HepG2 (cell line): ENCODE data around the gene KLHL8. TPM values are rescaled to one million over a fixed set of nuclear protein-coding genes. Genes with fewer than 3 reads are reported as not detected.

Experiments
- ATAC-seq: fragments of 200-7000 bp; cut with Tn5 transposase; 3 replicates; pipeline ENCODE4 v1.9.1; 2020; ENCODE audit warnings: mild to moderate bottlenecking, moderate library complexity
- BruUV-seq: library from RNA; stranded (reverse); fragments of 400-500 nt; replicated peaks from 2 replicates; lab custom pipeline; 2021; lab: Mats Ljungman, UMichigan
- CTCF ChIA-PET: fragments of 300-600 bp; formaldehyde crosslinking; extraction: SDS; loops from one replicate; lab custom pipeline; 2021; ENCODE audit warnings: low total read pairs, inconsistent platforms, low intra/inter-chr PET ratio; lab: Yijun Ruan, JAX
- POLR2A ChIA-PET: fragments of 350-600 bp; sonication (Branson Sonifier 250); formaldehyde crosslinking; loops from one replicate; lab custom pipeline; 2020; ENCODE audit warnings: antibody characterized with exemption, inconsistent platforms; lab: Yijun Ruan, JAX
- DNase-seq: peaks from one replicate; pipeline ENCODE4 v3.0.0-alpha.2; 2015; ENCODE audit warnings: low spot score
- FAIRE-seq: peaks from 3 replicates; lab custom pipeline; 2011; peaks lifted over from hg19 to GRCh38; lab: Jason Lieb, UNC
- H2AFZ ChIP-seq: one replicate; pipeline ENCODE4 v1.6.1; 2011; ENCODE audit warnings: low read length, inconsistent platforms
- H3K27ac ChIP-seq: fragments of 300-600 bp; 3 replicates; pipeline ENCODE4 v1.8.0; 2011; ENCODE audit warnings: mixed run types, mild to moderate bottlenecking, mixed read lengths, low read length, inconsistent platforms; ENCODE audit not compliant: insufficient read depth; ENCODE audit errors: extremely low read length
- H3K27me3 ChIP-seq, 2 experiments: fragments of 200-600 bp in 1 of 2; 2 replicates in 1 of 2; 3 replicates in 1 of 2; pipeline versions ENCODE4 v1.6.0 to v1.8.0; 2011; ENCODE audit warnings: low read length in 2 of 2, mild to moderate bottlenecking in 2 of 2, moderate library complexity in 2 of 2, inconsistent platforms in 1 of 2; ENCODE audit not compliant: insufficient read depth in 2 of 2, control insufficient read depth in 1 of 2
- H3K36me3 ChIP-seq, 2 experiments: fragments of 200-600 bp in 1 of 2; replicated peaks in 1 of 2; 2 replicates in 1 of 2; 3 replicates in 1 of 2; pipeline versions ENCODE4 v1.5.1 to v1.8.0; 2011; ENCODE audit warnings: low read length in 2 of 2, inconsistent platforms in 1 of 2; ENCODE audit not compliant: insufficient read depth in 2 of 2, control insufficient read depth in 1 of 2
- H3K4me1 ChIP-seq: 2 replicates; pipeline ENCODE4 v1.5.1; 2012; ENCODE audit warnings: low read length, inconsistent platforms; ENCODE audit not compliant: insufficient read depth
- H3K4me2 ChIP-seq: 2 replicates; pipeline ENCODE4 v1.6.0; 2011; ENCODE audit warnings: low read depth, low read length, inconsistent platforms
- H3K4me3 ChIP-seq, 3 experiments: fragments of 200-600 bp in 1 of 3; sonication (generic), shearing (Covaris generic) in 1 of 3; replicated peaks in 1 of 3; 2 replicates each; pipeline ENCODE4 v1.5.1; 2011 to 2016; ENCODE audit warnings: low read length in 3 of 3, inconsistent platforms in 2 of 3, low read depth in 2 of 3, mild to moderate bottlenecking in 2 of 3, control low read depth in 1 of 3, mixed read lengths in 1 of 3; ENCODE audit not compliant: insufficient read depth in 1 of 3
- H3K79me2 ChIP-seq: one replicate; pipeline ENCODE4 v1.6.1; 2011; ENCODE audit warnings: low read length, inconsistent platforms; ENCODE audit not compliant: insufficient read depth
- H3K9ac ChIP-seq: 2 replicates; pipeline ENCODE4 v1.6.0; 2011; ENCODE audit warnings: mild to moderate bottlenecking, low read depth, low read length, inconsistent platforms; ENCODE audit not compliant: insufficient read depth
- H3K9me3 ChIP-seq: 2 replicates; pipeline ENCODE4 v1.5.1; 2012; ENCODE audit warnings: mild to moderate bottlenecking, low read length
- H4K20me1 ChIP-seq: 2 replicates; pipeline ENCODE4 v1.6.0; 2011; ENCODE audit warnings: inconsistent platforms, mild to moderate bottlenecking, low read length, moderate library complexity; ENCODE audit not compliant: insufficient read depth
- FIP1L1 ChIP-seq: fragments of 200-400 bp; formaldehyde crosslinking; IDR thresholded peaks from 2 replicates; pipeline ENCODE4 v1.6.1; 2018; ENCODE audit warnings: low read depth, mild to moderate bottlenecking, low read length, moderate library complexity, borderline replicate concordance; ENCODE audit not compliant: insufficient read depth
- HHEX ChIP-seq: IDR thresholded peaks from 2 replicates; pipeline ENCODE4 v1.6.1; 2016; ENCODE audit warnings: control low read depth
- HOXA5 ChIP-seq: sonication (generic); formaldehyde crosslinking; IDR thresholded peaks from 2 replicates; pipeline ENCODE4 v1.4.0; 2020; ENCODE audit warnings: missing genetic modification reagents
- ISL2 ChIP-seq: sonication (generic); formaldehyde crosslinking; IDR thresholded peaks from 2 replicates; pipeline ENCODE4 v1.5.0; 2020; ENCODE audit warnings: missing genetic modification reagents
- ISX ChIP-seq: sonication (generic); formaldehyde crosslinking; conservative IDR thresholded peaks from 2 replicates; pipeline ENCODE4 v1.5.0; 2020; ENCODE audit warnings: missing genetic modification reagents
- MAFG ChIP-seq: sonication (generic); formaldehyde crosslinking; IDR thresholded peaks from 2 replicates; pipeline ENCODE4 v1.5.1; 2020; ENCODE audit warnings: mild to moderate bottlenecking, missing genetic modification reagents
- REPIN1 ChIP-seq: sonication (generic); formaldehyde crosslinking; IDR thresholded peaks from 2 replicates; pipeline ENCODE4 v1.8.0; 2022; ENCODE audit warnings: missing genetic modification reagents, low read depth, mild to moderate bottlenecking, borderline replicate concordance
- SPEN ChIP-seq: sonication (generic); formaldehyde crosslinking; IDR thresholded peaks from 2 replicates; pipeline ENCODE4 v1.5.1; 2020; ENCODE audit warnings: low read depth, mild to moderate bottlenecking, missing genetic modification reagents
- ZC3H13 ChIP-seq: sonication (generic); formaldehyde crosslinking; IDR thresholded peaks from 2 replicates; pipeline ENCODE4 v1.8.1; 2023; ENCODE audit warnings: mild to moderate bottlenecking, missing genetic modification reagents, moderate library complexity
- ZNF446 ChIP-seq: sonication (generic); formaldehyde crosslinking; IDR thresholded peaks from 2 replicates; pipeline ENCODE4 v1.5.0; 2020; ENCODE audit warnings: mild to moderate bottlenecking, missing genetic modification reagents
- ZNF549 ChIP-seq: sonication (generic); formaldehyde crosslinking; IDR thresholded peaks from 2 replicates; pipeline ENCODE4 v1.5.0; 2020; ENCODE audit warnings: missing genetic modification reagents
- ZNF703 ChIP-seq: sonication (generic); formaldehyde crosslinking; IDR thresholded peaks from 2 replicates; pipeline ENCODE4 v1.5.1; 2020; ENCODE audit warnings: missing genetic modification reagents, mild to moderate bottlenecking, moderate library complexity, borderline replicate concordance
- ZNF776 ChIP-seq: sonication (generic); formaldehyde crosslinking; IDR thresholded peaks from 2 replicates; pipeline ENCODE4 v1.4.0; 2020; ENCODE audit warnings: mild to moderate bottlenecking, missing genetic modification reagents
- WGBS: methylation state at CpG from one replicate; pipeline ENCODE4 v1.1.6; 2017; ENCODE audit warnings: low lambda C conversion rate; 5-methylcytosine and 5-hydroxymethylcytosine counted together
- in situ Hi-C: cut with HindIII; loops from 2 replicates; pipeline ENCODE4 v1.10.0; 2017; ENCODE audit warnings: low pct_unique_long_range_greater_than_20kb; ENCODE audit not compliant: extremely low pct_ligation_motif_present
- intact Hi-C: fragments of 100-400 bp; cut with micrococcal nuclease; formaldehyde crosslinking; loops from one replicate; pipeline ENCODE4 v1.10.0; 2022; ENCODE audit not compliant: unreplicated experiment
- polyA plus RNA-seq, 8 experiments: library from polyadenylated mRNA; depleted of rRNA in 3 of 8; stranded (reverse) in 7 of 8; unstranded in 1 of 8; fragments of >200 nt; fragmentation: Illumina TruSeq in 4 of 8; extraction: Trizol in 4 of 8; gene quantifications; 2 replicates each; pipeline versions ENCODE4 v1.2.1 to v1.2.3, GENCODE V29; 2011 to 2016; ENCODE audit warnings: low read depth in 4 of 8, missing spikeins in 1 of 8, mixed read lengths in 1 of 8; ENCODE audit not compliant: insufficient read depth in 1 of 8
- total RNA-seq, 5 experiments: library from RNA; depleted of rRNA; stranded (reverse); fragments of >200 nt; fragmentation: Illumina TruSeq; extraction: Trizol; gene quantifications; 2 replicates each; pipeline ENCODE4 v1.2.3, GENCODE V29; 2016; ENCODE audit warnings: low read depth in 1 of 5
- TF ChIP-seq, protein P1 (sequence below): sonication (generic); formaldehyde crosslinking; IDR thresholded peaks from 2 replicates; pipeline ENCODE4 v1.8.1; 2023; ENCODE audit warnings: mild to moderate bottlenecking, missing genetic modification reagents
- TF ChIP-seq, protein P2 (sequence below): sonication (generic); formaldehyde crosslinking; IDR thresholded peaks from 2 replicates; pipeline ENCODE4 v1.4.0; 2020; ENCODE audit warnings: missing genetic modification reagents

The KLHL8 gene
- total and polyA plus RNA-seq, 2 of the 13 experiments (the other 11 are each of a cell fraction or from before 2014, with no cell fraction given), result 2.8 to 11.7 TPM

DNA sequence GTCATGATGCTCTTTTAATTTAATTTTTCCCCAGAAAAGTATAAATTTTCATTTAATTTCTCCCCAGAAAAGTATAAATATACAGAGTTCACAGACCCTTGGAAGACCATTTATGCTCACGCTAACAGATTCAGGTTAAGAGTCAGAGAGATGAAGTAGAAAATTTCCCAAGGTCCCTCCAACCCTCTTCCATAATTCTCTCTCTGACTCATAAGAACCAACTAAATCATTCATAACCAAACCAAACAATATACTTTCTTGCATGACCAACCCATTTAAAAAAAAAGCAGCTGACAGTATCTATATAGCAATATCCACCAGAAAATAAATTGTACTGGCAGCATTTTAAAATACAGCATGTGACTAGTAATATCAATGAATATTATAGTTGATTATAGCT is 3.9 kb downstream of the KLHL8 start (continued):
- no peak for TF ChIP-seq ZNF776 (CRISPR knock-in tag)
- TF ChIP-seq ZC3H13 (CRISPR knock-in tag), result no peak
- TF ChIP-seq ISX (CRISPR knock-in tag), result no peak
- no peak for TF ChIP-seq ISL2 (CRISPR knock-in tag)
- TF ChIP-seq HOXA5 (CRISPR knock-in tag), result no peak

DNA sequence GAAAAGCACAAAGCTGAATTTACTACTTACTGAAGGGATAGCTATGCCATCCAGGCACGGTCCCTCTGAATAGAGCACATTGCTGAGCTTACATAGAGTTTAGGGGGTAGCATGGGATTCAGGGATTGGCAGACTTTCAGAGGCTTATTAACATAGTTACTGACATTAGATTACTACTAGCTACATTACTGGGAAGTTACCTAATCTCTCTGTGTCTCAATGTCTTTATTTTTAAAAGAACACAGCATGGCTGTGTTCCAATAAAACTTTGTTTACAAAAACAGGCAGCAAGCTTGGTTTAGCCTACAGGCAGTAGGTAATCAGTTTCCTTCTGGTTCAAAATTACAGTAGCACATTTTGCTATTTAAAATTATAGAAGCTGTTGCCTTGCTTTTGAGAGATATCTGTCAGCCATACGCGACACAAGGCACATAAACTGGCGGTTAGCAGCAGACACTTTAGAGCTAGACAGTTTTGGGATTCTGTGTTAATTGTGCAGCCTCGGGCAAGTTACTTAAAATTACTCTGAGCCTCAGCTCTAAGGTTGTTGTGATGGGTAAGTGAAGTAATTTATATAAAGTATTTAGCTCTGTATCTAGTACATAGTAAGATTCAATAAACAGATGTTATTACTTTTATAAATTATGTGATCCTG is 6.9 kb downstream of the KLHL8 start:
- FAIRE-seq, result no peak
- ChIA-PET POLR2A (no interaction called here), CTCF (no interaction called here)
- Histone ChIP-seq H3K27ac (no peak overlapping the region), H3K4me1 (peaks cover 10% of the 10 kb centered on the region), H3K4me2 (no peak overlapping the region), H3K4me3 (no peak overlapping the region), H3K9ac (no peak overlapping the region), H3K79me2 (peaks cover 43% of the 10 kb centered on the region), H3K36me3 (no peaks in the 10 kb centered on the region), H2AFZ (no peak overlapping the region), H4K20me1 (no peaks in the 10 kb centered on the region; the same call in 1 of the 2 replicates), H3K9me3 (no peaks in the 10 kb centered on the region), H3K27me3 (no peaks in the 10 kb centered on the region)
- no peak for ATAC-seq
- BruUV-seq, result no TSS peak
- in situ Hi-C loops (no loop called here), intact Hi-C loops (no loop called here)
- WGBS, result 97% methylated on average over 5 of the region's 5 CpGs
- TF ChIP-seq MAFG (CRISPR knock-in tag), result no peak
- TF ChIP-seq ZNF703, result no peak
- no peak for TF ChIP-seq ZNF549 (CRISPR knock-in tag)
- TF ChIP-seq SPEN, result no peak
- TF ChIP-seq REPIN1 (CRISPR knock-in tag), result no peak
- TF ChIP-seq FIP1L1, result no peak
- TF ChIP-seq, protein P1, sequence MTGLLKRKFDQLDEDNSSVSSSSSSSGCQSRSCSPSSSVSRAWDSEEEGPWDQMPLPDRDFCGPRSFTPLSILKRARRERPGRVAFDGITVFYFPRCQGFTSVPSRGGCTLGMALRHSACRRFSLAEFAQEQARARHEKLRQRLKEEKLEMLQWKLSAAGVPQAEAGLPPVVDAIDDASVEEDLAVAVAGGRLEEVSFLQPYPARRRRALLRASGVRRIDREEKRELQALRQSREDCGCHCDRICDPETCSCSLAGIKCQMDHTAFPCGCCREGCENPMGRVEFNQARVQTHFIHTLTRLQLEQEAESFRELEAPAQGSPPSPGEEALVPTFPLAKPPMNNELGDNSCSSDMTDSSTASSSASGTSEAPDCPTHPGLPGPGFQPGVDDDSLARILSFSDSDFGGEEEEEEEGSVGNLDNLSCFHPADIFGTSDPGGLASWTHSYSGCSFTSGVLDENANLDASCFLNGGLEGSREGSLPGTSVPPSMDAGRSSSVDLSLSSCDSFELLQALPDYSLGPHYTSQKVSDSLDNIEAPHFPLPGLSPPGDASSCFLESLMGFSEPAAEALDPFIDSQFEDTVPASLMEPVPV, result no peak
- no peak for TF ChIP-seq HHEX
- TF ChIP-seq ZNF446 (CRISPR knock-in tag), result no peak
- TF ChIP-seq, protein P2, sequence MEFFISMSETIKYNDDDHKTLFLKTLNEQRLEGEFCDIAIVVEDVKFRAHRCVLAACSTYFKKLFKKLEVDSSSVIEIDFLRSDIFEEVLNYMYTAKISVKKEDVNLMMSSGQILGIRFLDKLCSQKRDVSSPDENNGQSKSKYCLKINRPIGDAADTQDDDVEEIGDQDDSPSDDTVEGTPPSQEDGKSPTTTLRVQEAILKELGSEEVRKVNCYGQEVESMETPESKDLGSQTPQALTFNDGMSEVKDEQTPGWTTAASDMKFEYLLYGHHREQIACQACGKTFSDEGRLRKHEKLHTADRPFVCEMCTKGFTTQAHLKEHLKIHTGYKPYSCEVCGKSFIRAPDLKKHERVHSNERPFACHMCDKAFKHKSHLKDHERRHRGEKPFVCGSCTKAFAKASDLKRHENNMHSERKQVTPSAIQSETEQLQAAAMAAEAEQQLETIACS (CRISPR knock-in tag), result no peak
- DNase-seq, result no peak
